SK-N-SH treated with all-trans-retinoic acid at 6 μM for 48 hours (cell line): Measurements from ENCODE around the gene TCF12.

Experiments
- ARNTL ChIP-seq: fragments of 450-650 bp; formaldehyde crosslinking; IDR thresholded peaks from 2 replicates; pipeline ENCODE4 v1.5.0; 2020; ENCODE audit warnings: low read depth, mild to moderate bottlenecking, moderate library complexity, borderline replicate concordance
- CSRNP3 ChIP-seq: fragments of 250-450 bp; sonication (Bioruptor Pico); IDR thresholded peaks from 2 replicates; pipeline ENCODE4 v1.5.1; 2021; ENCODE audit warnings: mild to moderate bottlenecking, moderate library complexity
- OSR1 ChIP-seq: fragments of 250-450 bp; sonication (Bioruptor Pico); IDR thresholded peaks from 2 replicates; pipeline ENCODE4 v1.8.0; 2022; ENCODE audit warnings: moderate library complexity, mild to moderate bottlenecking, inconsistent platforms
- RARB ChIP-seq: fragments of 250-450 bp; sonication (Bioruptor Pico); IDR thresholded peaks from 2 replicates; pipeline ENCODE4 v1.8.0; 2021; ENCODE audit warnings: mild to moderate bottlenecking, moderate library complexity
- TCF4 ChIP-seq: fragments of 250-450 bp; sonication (Bioruptor Pico); IDR thresholded peaks from 2 replicates; pipeline ENCODE4 v1.8.0; 2021; ENCODE audit warnings: mild to moderate bottlenecking, moderate library complexity, borderline replicate concordance
- TOX ChIP-seq: fragments of 250-450 bp; sonication (Bioruptor Pico); IDR thresholded peaks from 2 replicates; pipeline ENCODE4 v1.8.0; 2021; ENCODE audit warnings: mild to moderate bottlenecking, moderate library complexity, borderline replicate concordance
- ZC3H10 ChIP-seq: fragments of 250-450 bp; sonication (Bioruptor Pico); IDR thresholded peaks from 2 replicates; pipeline ENCODE4 v1.5.1; 2021; ENCODE audit warnings: mild to moderate bottlenecking, moderate library complexity
- ZFP3 ChIP-seq: fragments of 250-450 bp; sonication (Bioruptor Pico); IDR thresholded peaks from 2 replicates; pipeline ENCODE4 v1.5.0; 2020; ENCODE audit warnings: mild to moderate bottlenecking, moderate library complexity
- TF ChIP-seq, protein P1 (sequence below): fragments of 250-450 bp; sonication (Bioruptor Pico); IDR thresholded peaks from 2 replicates; pipeline ENCODE4 v1.5.0; 2020; ENCODE audit warnings: mild to moderate bottlenecking, moderate library complexity
- TF ChIP-seq, protein P2 (sequence below): fragments of 250-450 bp; sonication (Bioruptor Pico); IDR thresholded peaks from 2 replicates; pipeline ENCODE4 v1.8.0; 2021; ENCODE audit warnings: low read depth, mild to moderate bottlenecking, moderate library complexity, borderline replicate concordance
- TF ChIP-seq, protein P3 (sequence below): fragments of 250-450 bp; sonication (Bioruptor Pico); IDR thresholded peaks from 2 replicates; pipeline ENCODE4 v1.8.0; 2020; ENCODE audit warnings: mild to moderate bottlenecking, moderate library complexity, borderline replicate concordance

DNA sequence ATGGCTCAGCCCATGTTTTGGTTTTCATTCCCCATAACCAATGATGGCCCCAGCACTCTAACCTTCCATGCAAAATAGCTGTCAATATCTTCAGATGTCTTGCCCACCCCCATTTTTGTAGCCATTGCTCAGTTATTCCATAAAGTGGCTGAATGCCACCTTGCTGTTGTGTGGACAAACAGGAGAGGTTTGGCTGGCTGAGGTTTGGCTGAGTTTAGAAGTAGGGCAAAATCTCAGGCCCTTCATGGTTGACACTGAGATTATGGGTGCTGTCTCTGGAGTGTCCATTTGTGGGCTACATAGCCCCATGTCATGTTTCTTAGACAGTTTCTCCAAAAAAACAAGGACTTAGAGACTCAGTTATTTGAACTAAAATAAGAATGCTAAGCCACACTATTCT, 96.9 kb downstream of the TCF12 start:
- TF ChIP-seq, protein P1, sequence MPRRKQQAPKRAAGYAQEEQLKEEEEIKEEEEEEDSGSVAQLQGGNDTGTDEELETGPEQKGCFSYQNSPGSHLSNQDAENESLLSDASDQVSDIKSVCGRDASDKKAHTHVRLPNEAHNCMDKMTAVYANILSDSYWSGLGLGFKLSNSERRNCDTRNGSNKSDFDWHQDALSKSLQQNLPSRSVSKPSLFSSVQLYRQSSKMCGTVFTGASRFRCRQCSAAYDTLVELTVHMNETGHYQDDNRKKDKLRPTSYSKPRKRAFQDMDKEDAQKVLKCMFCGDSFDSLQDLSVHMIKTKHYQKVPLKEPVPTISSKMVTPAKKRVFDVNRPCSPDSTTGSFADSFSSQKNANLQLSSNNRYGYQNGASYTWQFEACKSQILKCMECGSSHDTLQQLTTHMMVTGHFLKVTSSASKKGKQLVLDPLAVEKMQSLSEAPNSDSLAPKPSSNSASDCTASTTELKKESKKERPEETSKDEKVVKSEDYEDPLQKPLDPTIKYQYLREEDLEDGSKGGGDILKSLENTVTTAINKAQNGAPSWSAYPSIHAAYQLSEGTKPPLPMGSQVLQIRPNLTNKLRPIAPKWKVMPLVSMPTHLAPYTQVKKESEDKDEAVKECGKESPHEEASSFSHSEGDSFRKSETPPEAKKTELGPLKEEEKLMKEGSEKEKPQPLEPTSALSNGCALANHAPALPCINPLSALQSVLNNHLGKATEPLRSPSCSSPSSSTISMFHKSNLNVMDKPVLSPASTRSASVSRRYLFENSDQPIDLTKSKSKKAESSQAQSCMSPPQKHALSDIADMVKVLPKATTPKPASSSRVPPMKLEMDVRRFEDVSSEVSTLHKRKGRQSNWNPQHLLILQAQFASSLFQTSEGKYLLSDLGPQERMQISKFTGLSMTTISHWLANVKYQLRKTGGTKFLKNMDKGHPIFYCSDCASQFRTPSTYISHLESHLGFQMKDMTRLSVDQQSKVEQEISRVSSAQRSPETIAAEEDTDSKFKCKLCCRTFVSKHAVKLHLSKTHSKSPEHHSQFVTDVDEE (CRISPR knock-in tag), result no peak
- TF ChIP-seq ARNTL (CRISPR knock-in tag) (no peak), CSRNP3 (CRISPR knock-in tag) (no peak), ZFP3 (CRISPR knock-in tag) (no peak), ZC3H10 (CRISPR knock-in tag) (no peak), RARB (CRISPR knock-in tag) (no peak), TCF4 (CRISPR knock-in tag) (no peak), OSR1 (CRISPR knock-in tag) (no peak), TOX (CRISPR knock-in tag) (no peak)
- TF ChIP-seq, protein P2, sequence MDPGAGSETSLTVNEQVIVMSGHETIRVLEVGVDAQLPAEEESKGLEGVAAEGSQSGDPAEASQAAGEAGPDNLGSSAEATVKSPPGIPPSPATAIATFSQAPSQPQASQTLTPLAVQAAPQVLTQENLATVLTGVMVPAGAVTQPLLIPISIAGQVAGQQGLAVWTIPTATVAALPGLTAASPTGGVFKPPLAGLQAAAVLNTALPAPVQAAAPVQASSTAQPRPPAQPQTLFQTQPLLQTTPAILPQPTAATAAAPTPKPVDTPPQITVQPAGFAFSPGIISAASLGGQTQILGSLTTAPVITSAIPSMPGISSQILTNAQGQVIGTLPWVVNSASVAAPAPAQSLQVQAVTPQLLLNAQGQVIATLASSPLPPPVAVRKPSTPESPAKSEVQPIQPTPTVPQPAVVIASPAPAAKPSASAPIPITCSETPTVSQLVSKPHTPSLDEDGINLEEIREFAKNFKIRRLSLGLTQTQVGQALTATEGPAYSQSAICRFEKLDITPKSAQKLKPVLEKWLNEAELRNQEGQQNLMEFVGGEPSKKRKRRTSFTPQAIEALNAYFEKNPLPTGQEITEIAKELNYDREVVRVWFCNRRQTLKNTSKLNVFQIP, result no peak
- TF ChIP-seq, protein P3, sequence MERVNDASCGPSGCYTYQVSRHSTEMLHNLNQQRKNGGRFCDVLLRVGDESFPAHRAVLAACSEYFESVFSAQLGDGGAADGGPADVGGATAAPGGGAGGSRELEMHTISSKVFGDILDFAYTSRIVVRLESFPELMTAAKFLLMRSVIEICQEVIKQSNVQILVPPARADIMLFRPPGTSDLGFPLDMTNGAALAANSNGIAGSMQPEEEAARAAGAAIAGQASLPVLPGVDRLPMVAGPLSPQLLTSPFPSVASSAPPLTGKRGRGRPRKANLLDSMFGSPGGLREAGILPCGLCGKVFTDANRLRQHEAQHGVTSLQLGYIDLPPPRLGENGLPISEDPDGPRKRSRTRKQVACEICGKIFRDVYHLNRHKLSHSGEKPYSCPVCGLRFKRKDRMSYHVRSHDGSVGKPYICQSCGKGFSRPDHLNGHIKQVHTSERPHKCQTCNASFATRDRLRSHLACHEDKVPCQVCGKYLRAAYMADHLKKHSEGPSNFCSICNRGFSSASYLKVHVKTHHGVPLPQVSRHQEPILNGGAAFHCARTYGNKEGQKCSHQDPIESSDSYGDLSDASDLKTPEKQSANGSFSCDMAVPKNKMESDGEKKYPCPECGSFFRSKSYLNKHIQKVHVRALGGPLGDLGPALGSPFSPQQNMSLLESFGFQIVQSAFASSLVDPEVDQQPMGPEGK (CRISPR knock-in tag), result no peak
